Smooth muscle cell (in vitro differentiated cells): ENCODE results near the gene ASPSCR1. TPM values are rescaled to one million over a fixed set of nuclear protein-coding genes. Genes with fewer than 3 reads are reported as not detected.

Experiments
- DNase-seq: peaks from one replicate; lab custom pipeline; 2025; ENCODE audit not compliant: unreplicated experiment; lab: John Stamatoyannopoulos, UW
- H2AFZ ChIP-seq: fragments of 200-600 bp; sonication (generic); 2 replicates; pipeline ENCODE4 v1.6.0; 2016; ENCODE audit warnings: antibody characterized with exemption, low read depth, mild to moderate bottlenecking
- H3F3A ChIP-seq: fragments of 200-600 bp; sonication (generic); 2 replicates; pipeline ENCODE4 v1.6.0; 2017; ENCODE audit warnings: antibody characterized with exemption, low read depth
- H3K27ac ChIP-seq: fragments of 200-600 bp; sonication (generic); 2 replicates; pipeline ENCODE4 v1.5.1; 2016; ENCODE audit warnings: low read depth, mild to moderate bottlenecking
- H3K27me3 ChIP-seq: fragments of 200-600 bp; sonication (generic); 2 replicates; pipeline ENCODE4 v1.6.1; 2016; ENCODE audit warnings: low read depth, mild to moderate bottlenecking
- H3K36me3 ChIP-seq: fragments of 200-600 bp; sonication (generic); 2 replicates; pipeline ENCODE4 v1.5.1; 2016; ENCODE audit warnings: low read depth
- H3K4me1 ChIP-seq: fragments of 200-600 bp; sonication (generic); 2 replicates; pipeline ENCODE4 v1.5.1; 2016; ENCODE audit warnings: low read depth
- H3K4me2 ChIP-seq: fragments of 200-600 bp; sonication (generic); 2 replicates; pipeline ENCODE4 v1.6.0; 2016; ENCODE audit warnings: mild to moderate bottlenecking
- H3K4me3 ChIP-seq: fragments of 200-600 bp; sonication (generic); 2 replicates; pipeline ENCODE4 v1.5.1; 2016; ENCODE audit warnings: mild to moderate bottlenecking
- H3K79me2 ChIP-seq: fragments of 200-600 bp; sonication (generic); 2 replicates; pipeline ENCODE4 v1.6.0; 2016; ENCODE audit warnings: low read depth, mild to moderate bottlenecking
- H3K9ac ChIP-seq: fragments of 200-600 bp; sonication (generic); 2 replicates; pipeline ENCODE4 v1.6.0; 2016; ENCODE audit warnings: low read depth
- H3K9me3 ChIP-seq: fragments of 200-600 bp; sonication (generic); replicated peaks from 2 replicates; pipeline ENCODE4 v1.5.1; 2016; ENCODE audit warnings: low read depth
- H4K20me1 ChIP-seq: fragments of 200-600 bp; sonication (generic); 2 replicates; pipeline ENCODE4 v1.6.0; 2016; ENCODE audit warnings: low read depth
- CTCF ChIP-seq: fragments of 200-600 bp; sonication (generic); IDR thresholded peaks from 2 replicates; pipeline ENCODE4 v1.5.1; 2017; ENCODE audit warnings: borderline replicate concordance, mild to moderate bottlenecking, antibody characterized with exemption; ENCODE audit not compliant: insufficient read depth, poor library complexity, severe bottlenecking
- WGBS: methylation state at CpG from one replicate; pipeline ENCODE4 v1.1.7; 2016; ENCODE audit warnings: low lambda C conversion rate; 5-methylcytosine and 5-hydroxymethylcytosine counted together
- polyA plus RNA-seq: library from polyadenylated mRNA; unstranded; fragments of >200 nt; fragmentation: Nextera tagmentation; extraction: Ambion mirVana; gene quantifications from 2 replicates; pipeline ENCODE4 v1.2.1, GENCODE V29; 2016
- total RNA-seq: library from RNA; depleted of rRNA; stranded (reverse); fragments of >200 nt; gene quantifications from 2 replicates; pipeline ENCODE4 v1.2.3, GENCODE V29; 2014

Gene ASPSCR1
- total and polyA plus RNA-seq, 2 experiments from 2014 or later = 28.4 to 44.0 TPM

- TF ChIP-seq CTCF = no peak
- Histone ChIP-seq H3K9me3 (no peaks in the 10 kb centered on the region), H3K9ac (no peak overlapping the region), H3K4me2 (no peak overlapping the region), H3K4me3 (no peak overlapping the region), H2AFZ (no peak overlapping the region), H4K20me1 (peaks cover 7% of the 10 kb centered on the region), H3K4me1 (peaks cover 14% of the 10 kb centered on the region), H3K79me2 (peaks cover 16% of the 10 kb centered on the region), H3K27me3 (no peaks in the 10 kb centered on the region), H3K36me3 (no peaks in the 10 kb centered on the region), H3K27ac (no peak overlapping the region), H3F3A (no peaks in the 10 kb centered on the region)
- DNase-seq = no peak
- 96% methylated on average over 25 of the region's 25 CpGs for WGBS
These were observed 70.6 kb downstream of the ASPSCR1 start for GRCh38 chr17:82047914-82048570.

GRCh38 chr17:82048571-82048971, 71.1 kb downstream of the ASPSCR1 start:
- DNase-seq = no peak
- Histone ChIP-seq H3K4me2 (no peak overlapping the region), H2AFZ (no peak overlapping the region), H3K79me2 (peaks cover 22% of the 10 kb centered on the region), H3K9ac (no peak overlapping the region), H3K27me3 (no peaks in the 10 kb centered on the region), H3F3A (no peaks in the 10 kb centered on the region), H3K9me3 (no peaks in the 10 kb centered on the region), H3K27ac (no peak overlapping the region), H3K4me1 (peaks cover 16% of the 10 kb centered on the region), H3K4me3 (no peak overlapping the region), H3K36me3 (no peaks in the 10 kb centered on the region), H4K20me1 (peaks cover 7% of the 10 kb centered on the region)
- no peak for TF ChIP-seq CTCF
- WGBS = 98% methylated on average over 10 of the region's 20 CpGs

GRCh38 chr17:82049106-82049505, 71.7 kb downstream of the ASPSCR1 start:
- Histone ChIP-seq H3K36me3 (no peaks in the 10 kb centered on the region), H2AFZ (no peak overlapping the region), H3K9ac (no peak overlapping the region), H3K4me2 (no peak overlapping the region), H4K20me1 (peaks cover 7% of the 10 kb centered on the region), H3F3A (no peaks in the 10 kb centered on the region), H3K9me3 (no peaks in the 10 kb centered on the region), H3K4me1 (peaks cover 16% of the 10 kb centered on the region), H3K79me2 (peaks cover 23% of the 10 kb centered on the region), H3K4me3 (no peak overlapping the region), H3K27me3 (no peaks in the 10 kb centered on the region), H3K27ac (no peak overlapping the region)
- TF ChIP-seq CTCF = no peak
- DNase-seq = no peak
- WGBS = 92% methylated on average over 8 of the region's 8 CpGs

GRCh38 chr17:82049521-82049971, 72.1 kb downstream of the ASPSCR1 start:
- Histone ChIP-seq H3K9ac (no peak overlapping the region), H3K79me2 (peaks cover 23% of the 10 kb centered on the region), H4K20me1 (peaks cover 7% of the 10 kb centered on the region), H3K36me3 (no peaks in the 10 kb centered on the region), H3K27me3 (no peaks in the 10 kb centered on the region), H3K4me2 (no peak overlapping the region), H2AFZ (no peak overlapping the region), H3K27ac (no peak overlapping the region), H3K4me3 (no peak overlapping the region), H3K9me3 (no peaks in the 10 kb centered on the region), H3F3A (no peaks in the 10 kb centered on the region), H3K4me1 (peaks cover 16% of the 10 kb centered on the region)
- DNase-seq = no peak
- 97% methylated on average over 16 of the region's 16 CpGs for WGBS
- TF ChIP-seq CTCF = no peak
